PC-9 (cell line): ENCODE data around the gene SSTR3. TPM values are rescaled to one million over a fixed set of nuclear protein-coding genes. Genes with fewer than 3 reads are reported as not detected.
A peak's percentile ranks its signal among the peaks of the same experiment; 100 is the strongest.

Experiments
- BruUV-seq: library from RNA; stranded (reverse); fragments of 400-500 nt; replicated peaks from 2 replicates; lab custom pipeline; 2021; lab: Mats Ljungman, UMichigan
- CTCF ChIA-PET: fragments of 300-600 bp; sonication (Branson Sonifier 250); formaldehyde crosslinking; loops from one replicate; lab custom pipeline; 2022; ENCODE audit warnings: antibody characterized with exemption; lab: Charles Lee
- POLR2A ChIA-PET: fragments of 300-600 bp; sonication (Branson Sonifier 250); formaldehyde crosslinking; loops from one replicate; lab custom pipeline; 2022; ENCODE audit warnings: antibody characterized with exemption; ENCODE audit not compliant: unreplicated experiment; lab: Charles Lee
- DNase-seq, 2 experiments: peaks; one replicate each; pipeline versions ENCODE4 v3.0.0 to v3.0.0-alpha.2; 2015 to 2022; ENCODE audit warnings: mixed read lengths in 1 of 2
- H2AFZ ChIP-seq: fragments of 200-600 bp; sonication (generic); 2 replicates; pipeline ENCODE4 v1.8.1; 2017; ENCODE audit warnings: antibody characterized with exemption
- H3F3A ChIP-seq: fragments of 200-600 bp; sonication (generic); 2 replicates; pipeline ENCODE4 v1.8.1; 2017; ENCODE audit warnings: antibody characterized with exemption, mild to moderate bottlenecking, low read depth; ENCODE audit not compliant: insufficient read depth
- H3K27ac ChIP-seq: fragments of 200-600 bp; sonication (generic); 2 replicates; pipeline ENCODE4 v1.6.1; 2016; ENCODE audit warnings: mixed run types
- H3K27me3 ChIP-seq: fragments of 200-600 bp; sonication (generic); 2 replicates; pipeline ENCODE4 v1.6.1; 2016; ENCODE audit warnings: low read depth, mixed run types; ENCODE audit not compliant: insufficient read depth
- H3K36me3 ChIP-seq: fragments of 200-600 bp; sonication (generic); 2 replicates; pipeline ENCODE4 v1.6.1; 2016; ENCODE audit warnings: low read depth, mixed run types
- H3K4me1 ChIP-seq: fragments of 200-600 bp; sonication (generic); replicated peaks from 2 replicates; pipeline ENCODE4 v1.6.1; 2016; ENCODE audit warnings: mixed run types; ENCODE audit not compliant: insufficient read depth
- H3K4me2 ChIP-seq: fragments of 200-600 bp; sonication (generic); 2 replicates; pipeline ENCODE4 v1.6.1; 2017; ENCODE audit warnings: mixed run types
- H3K4me3 ChIP-seq: fragments of 200-600 bp; sonication (generic); 2 replicates; pipeline ENCODE4 v1.6.1; 2016; ENCODE audit warnings: mixed run types
- H3K79me2 ChIP-seq: fragments of 200-600 bp; sonication (generic); 2 replicates; pipeline ENCODE4 v1.6.1; 2017; ENCODE audit warnings: low read depth, mixed run types
- H3K9me2 ChIP-seq: fragments of 200-600 bp; sonication (generic); 2 replicates; pipeline ENCODE4 v1.8.1; 2017; ENCODE audit warnings: mild to moderate bottlenecking; ENCODE audit not compliant: insufficient read depth
- H3K9me3 ChIP-seq: fragments of 200-600 bp; sonication (generic); 2 replicates; pipeline ENCODE4 v1.8.1; 2016; ENCODE audit warnings: low read depth; ENCODE audit not compliant: insufficient read depth
- H4K20me1 ChIP-seq: fragments of 200-600 bp; sonication (generic); 2 replicates; pipeline ENCODE4 v1.8.1; 2017; ENCODE audit not compliant: insufficient read depth
- CTCF ChIP-seq: fragments of 200-600 bp; sonication (generic); conservative IDR thresholded peaks from 2 replicates; pipeline ENCODE4 v1.6.1; 2017; ENCODE audit warnings: mixed run types, antibody characterized with exemption, mild to moderate bottlenecking, moderate library complexity
- EZH2 ChIP-seq: fragments of 200-600 bp; sonication (generic); IDR thresholded peaks from 2 replicates; pipeline ENCODE4 v1.8.0; 2017; ENCODE audit warnings: antibody characterized with exemption, low read depth
- intact Hi-C: fragments of 100-400 bp; cut with micrococcal nuclease; formaldehyde crosslinking; loops from one replicate; pipeline ENCODE4 v1.10.0; 2022; ENCODE audit not compliant: unreplicated experiment
- total RNA-seq: library from RNA; stranded (reverse); gene quantifications from 2 replicates; pipeline ENCODE4 v1.2.3, GENCODE V29; 2021

The SSTR3 gene
- total RNA-seq, 1 experiment from 2014 or later, result not detected

- CTCF ChIA-PET, result interaction anchor here (0.6 to 0.9 kb wide), 3 partner anchors 9 to 61 kb away, joined by 3 to 7 read pairs (median 5); no protein-coding TSS in a partner anchor
- Histone ChIP-seq H3K4me2 (peak overlapping the region; percentile 77), H2AFZ (no peak overlapping the region), H3K9me2 (no peaks in the 10 kb centered on the region), H3K79me2 (peaks cover 37% of the 10 kb centered on the region), H3K4me3 (peak overlapping the region; percentile 65), H4K20me1 (no peaks in the 10 kb centered on the region), H3K4me1 (peaks cover 59% of the 10 kb centered on the region), H3K27ac (peak overlapping the region; percentile 94), H3K36me3 (no peaks in the 10 kb centered on the region; the same call in 1 of the 2 replicates), H3F3A (peaks cover 59% of the 10 kb centered on the region), H3K27me3 (no peaks in the 10 kb centered on the region), H3K9me3 (no peaks in the 10 kb centered on the region)
- intact Hi-C loops, result loop anchor here (10.0 kb wide), 1 partner anchor 358 kb away; no protein-coding TSS in a partner anchor
- no peak for TF ChIP-seq CTCF
- TF ChIP-seq EZH2, result no peak
- peak in 1 of 2 experiments; percentile 24 for DNase-seq
- TSS peak; percentile 82 for BruUV-seq
- POLR2A ChIA-PET, result interaction anchor here (0.7 to 0.9 kb wide), 3 partner anchors 10 to 136 kb away, joined by 5 to 6 read pairs (median 6); partner anchors contain the start of gene KCTD17
Observed at GRCh38 chr22:37186997-37187522, 25.2 kb downstream of the SSTR3 start.

- H3K4me1 ChIP-seq, result peaks cover 52% of the 10 kb centered on the region
- H3K9me3 ChIP-seq, result no peaks in the 10 kb centered on the region
- TF ChIP-seq CTCF (no peak), EZH2 (no peak)
- peaks cover 30% of the 10 kb centered on the region for H3K79me2 ChIP-seq
- BruUV-seq, result no TSS peak
- POLR2A ChIA-PET, result interaction anchor here (0.8 to 0.9 kb wide), 2 partner anchors 11 to 135 kb away, joined by 6 read pairs; partner anchors contain the start of gene KCTD17
- H3K4me2 ChIP-seq, result peak overlapping the region; percentile 77
- no peaks in the 10 kb centered on the region for H3K36me3 ChIP-seq
- peak; percentile 71 to 80 for DNase-seq
- H3K4me3 ChIP-seq, result peak overlapping the region; percentile 65
- H2AFZ ChIP-seq, result no peak overlapping the region
- H3K27ac ChIP-seq, result peak overlapping the region; percentile 94
- H4K20me1 ChIP-seq, result no peaks in the 10 kb centered on the region
- CTCF ChIA-PET, result interaction anchor here (0.8 to 0.9 kb wide), 2 partner anchors 8 to 13 kb away, joined by 3 to 5 read pairs; no protein-coding TSS in a partner anchor
- H3K27me3 ChIP-seq, result no peaks in the 10 kb centered on the region
- no peaks in the 10 kb centered on the region for H3K9me2 ChIP-seq
- H3F3A ChIP-seq, result peaks cover 53% of the 10 kb centered on the region
- intact Hi-C loops, result loop anchor here (10.0 kb wide), 1 partner anchor 358 kb away; no protein-coding TSS in a partner anchor
Observed at GRCh38 chr22:37186228-37186996, 25.9 kb downstream of the SSTR3 start.

GRCh38 chr22:37185646-37186227 is 26.5 kb downstream of the SSTR3 start:
- peaks cover 46% of the 10 kb centered on the region for H3K4me1 ChIP-seq

More at GRCh38 chr22:37185646-37186227, 26.5 kb downstream of the SSTR3 start:
- Histone ChIP-seq H3F3A (peaks cover 49% of the 10 kb centered on the region), H3K4me3 (no peak overlapping the region; the same call in 1 of the 2 replicates), H3K27ac (no peak overlapping the region), H2AFZ (no peak overlapping the region), H4K20me1 (no peaks in the 10 kb centered on the region), H3K27me3 (no peaks in the 10 kb centered on the region), H3K9me3 (no peaks in the 10 kb centered on the region), H3K79me2 (peaks cover 30% of the 10 kb centered on the region), H3K9me2 (no peaks in the 10 kb centered on the region), H3K4me2 (peak overlapping the region; percentile 77), H3K36me3 (no peaks in the 10 kb centered on the region)
- no TSS peak for BruUV-seq
- CTCF ChIA-PET, result no interaction called here
- POLR2A ChIA-PET, result interaction anchor here (0.6 kb wide), 1 partner anchor 12 kb away, joined by 4 read pairs; no protein-coding TSS in a partner anchor
- intact Hi-C loops, result loop anchor here (10.0 kb wide), 1 partner anchor 359 kb away; no protein-coding TSS in a partner anchor
- TF ChIP-seq CTCF (no peak), EZH2 (no peak)
- no peak for DNase-seq
